Trophoblast cell (in vitro differentiated cells and primary cell): ENCODE results near the gene STPG4.

Experiments
- DNase-seq, 2 donors: peaks; one replicate each; pipeline ENCODE4 v3.0.0-alpha.2; 2016
- H2AFZ ChIP-seq: 2 replicates; pipeline ENCODE4 v1.6.1; 2013; ENCODE audit warnings: low read length, moderate library complexity, mild to moderate bottlenecking; ENCODE audit not compliant: insufficient read depth, poor library complexity
- H2AK5ac ChIP-seq: 2 replicates; pipeline ENCODE4 v1.6.1; 2013; ENCODE audit warnings: mild to moderate bottlenecking, low read length
- H2BK120ac ChIP-seq: 2 replicates; pipeline ENCODE4 v1.6.1; 2013; ENCODE audit warnings: low read length, mild to moderate bottlenecking, moderate library complexity; ENCODE audit not compliant: insufficient read depth, poor library complexity
- H2BK12ac ChIP-seq: 2 replicates; pipeline ENCODE4 v1.6.1; 2013; ENCODE audit warnings: mild to moderate bottlenecking, low read length, moderate library complexity
- H2BK5ac ChIP-seq: 2 replicates; pipeline ENCODE4 v1.6.1; 2013; ENCODE audit warnings: low read length, low read depth, moderate library complexity, mild to moderate bottlenecking; ENCODE audit not compliant: poor library complexity
- H3K14ac ChIP-seq: 2 replicates; pipeline ENCODE4 v1.6.1; 2013; ENCODE audit warnings: mild to moderate bottlenecking, low read length
- H3K18ac ChIP-seq: 2 replicates; pipeline ENCODE4 v1.6.1; 2013; ENCODE audit warnings: mild to moderate bottlenecking, low read length
- H3K23ac ChIP-seq: 2 replicates; pipeline ENCODE4 v1.6.1; 2013; ENCODE audit warnings: low read length
- H3K27ac ChIP-seq: 2 replicates; pipeline ENCODE4 v1.5.1; 2013; ENCODE audit warnings: low read depth, mild to moderate bottlenecking, inconsistent platforms, low read length, moderate library complexity
- H3K27me3 ChIP-seq: 2 replicates; pipeline ENCODE4 v1.6.1; 2013; ENCODE audit warnings: inconsistent platforms, mild to moderate bottlenecking, low read length, moderate library complexity; ENCODE audit not compliant: insufficient read depth
- H3K36me3 ChIP-seq, 2 experiments: 1 replicate in 1 of 2; 2 replicates in 1 of 2; pipeline ENCODE4 v1.6.1; 2013; ENCODE audit warnings: low read length in 2 of 2, mild to moderate bottlenecking in 2 of 2, moderate library complexity in 1 of 2; ENCODE audit not compliant: insufficient read depth in 2 of 2, control insufficient read depth in 1 of 2
- H3K4ac ChIP-seq: 2 replicates; pipeline ENCODE4 v1.6.1; 2013; ENCODE audit warnings: low read depth, mild to moderate bottlenecking, low read length, moderate library complexity
- H3K4me1 ChIP-seq, 2 experiments: 1 replicate in 1 of 2; 2 replicates in 1 of 2; pipeline ENCODE4 v1.6.1; 2013; ENCODE audit warnings: low read length in 2 of 2, mild to moderate bottlenecking in 2 of 2, moderate library complexity in 1 of 2; ENCODE audit not compliant: insufficient read depth in 2 of 2, control insufficient read depth in 1 of 2
- H3K4me2 ChIP-seq: 2 replicates; pipeline ENCODE4 v1.6.1; 2013; ENCODE audit warnings: inconsistent platforms, mild to moderate bottlenecking, low read length, moderate library complexity
- H3K4me3 ChIP-seq: 2 replicates; pipeline ENCODE4 v1.5.1; 2013; ENCODE audit warnings: mild to moderate bottlenecking, low read depth, low read length, inconsistent platforms
- H3K79me1 ChIP-seq: one replicate; pipeline ENCODE4 v1.6.1; 2013; ENCODE audit warnings: low read length
- H3K79me2 ChIP-seq: 2 replicates; pipeline ENCODE4 v1.6.1; 2013; ENCODE audit warnings: low read length, mild to moderate bottlenecking; ENCODE audit not compliant: control insufficient read depth, insufficient read depth, poor library complexity
- H3K9ac ChIP-seq: 2 replicates; pipeline ENCODE4 v1.6.1; 2013; ENCODE audit warnings: mild to moderate bottlenecking, low read length
- H3K9me3 ChIP-seq: 2 replicates; pipeline ENCODE4 v1.6.1; 2013; ENCODE audit warnings: low read depth, mild to moderate bottlenecking, control low read depth, inconsistent platforms, low read length; ENCODE audit not compliant: insufficient read depth
- H4K12ac ChIP-seq: 2 replicates; pipeline ENCODE4 v1.6.1; 2013; ENCODE audit warnings: low read depth, mild to moderate bottlenecking, low read length, moderate library complexity
- H4K8ac ChIP-seq: 2 replicates; pipeline ENCODE4 v1.6.1; 2013; ENCODE audit warnings: low read depth, mild to moderate bottlenecking, low read length, moderate library complexity
- H4K91ac ChIP-seq: one replicate; pipeline ENCODE4 v1.6.1; 2013; ENCODE audit warnings: low read depth, mild to moderate bottlenecking, low read length, moderate library complexity
- WGBS: extraction: QIAGEN DNeasy Blood & Tissue Kit; methylation state at CpG from one replicate; pipeline ENCODE4 v1.1.7; 2013; ENCODE audit warnings: missing lambda C conversion rate; ENCODE audit not compliant: insufficient read length, insufficient coverage; ENCODE audit errors: extremely low coverage; 5-methylcytosine and 5-hydroxymethylcytosine counted together

STPG4 gene

GRCh38 chr2:47086054-47086471, 69.0 kb downstream of the STPG4 start:
- H2BK5ac ChIP-seq: peak overlapping the region; percentile 67
- peaks cover 28 to 33% of the 10 kb centered on the region in 2 experiments for H3K4me1 ChIP-seq
- H4K12ac ChIP-seq: no peak overlapping the region
- H2AK5ac ChIP-seq: peak overlapping the region; percentile 71
- peak overlapping the region; percentile 98 for H2BK12ac ChIP-seq
- peak overlapping the region; percentile 50 for H2AFZ ChIP-seq
- H3K23ac ChIP-seq: no peak overlapping the region
- no peaks in the 10 kb centered on the region for H3K27me3 ChIP-seq
- H4K91ac ChIP-seq: peak overlapping the region; percentile 85
- no peak overlapping the region for H3K4me2 ChIP-seq
- H3K36me3 ChIP-seq: no peaks in the 10 kb centered on the region
- peak overlapping the region; percentile 90 for H2BK120ac ChIP-seq
- peaks cover 39% of the 10 kb centered on the region for H3K79me1 ChIP-seq
- DNase-seq: no peak
- peak overlapping the region; percentile 89 for H3K27ac ChIP-seq
- peak overlapping the region; percentile 62 for H3K14ac ChIP-seq
- peak overlapping the region; percentile 48 for H3K4ac ChIP-seq
- WGBS: no CpG with 5 or more reads among the region's 9 CpGs
- H3K79me2 ChIP-seq: peaks cover 9% of the 10 kb centered on the region
- H3K9ac ChIP-seq: no peak overlapping the region
- peak overlapping the region; percentile 79 for H4K8ac ChIP-seq
- H3K18ac ChIP-seq: peak overlapping the region; percentile 58
- H3K9me3 ChIP-seq: no peaks in the 10 kb centered on the region
- H3K4me3 ChIP-seq: no peak overlapping the region

DNA sequence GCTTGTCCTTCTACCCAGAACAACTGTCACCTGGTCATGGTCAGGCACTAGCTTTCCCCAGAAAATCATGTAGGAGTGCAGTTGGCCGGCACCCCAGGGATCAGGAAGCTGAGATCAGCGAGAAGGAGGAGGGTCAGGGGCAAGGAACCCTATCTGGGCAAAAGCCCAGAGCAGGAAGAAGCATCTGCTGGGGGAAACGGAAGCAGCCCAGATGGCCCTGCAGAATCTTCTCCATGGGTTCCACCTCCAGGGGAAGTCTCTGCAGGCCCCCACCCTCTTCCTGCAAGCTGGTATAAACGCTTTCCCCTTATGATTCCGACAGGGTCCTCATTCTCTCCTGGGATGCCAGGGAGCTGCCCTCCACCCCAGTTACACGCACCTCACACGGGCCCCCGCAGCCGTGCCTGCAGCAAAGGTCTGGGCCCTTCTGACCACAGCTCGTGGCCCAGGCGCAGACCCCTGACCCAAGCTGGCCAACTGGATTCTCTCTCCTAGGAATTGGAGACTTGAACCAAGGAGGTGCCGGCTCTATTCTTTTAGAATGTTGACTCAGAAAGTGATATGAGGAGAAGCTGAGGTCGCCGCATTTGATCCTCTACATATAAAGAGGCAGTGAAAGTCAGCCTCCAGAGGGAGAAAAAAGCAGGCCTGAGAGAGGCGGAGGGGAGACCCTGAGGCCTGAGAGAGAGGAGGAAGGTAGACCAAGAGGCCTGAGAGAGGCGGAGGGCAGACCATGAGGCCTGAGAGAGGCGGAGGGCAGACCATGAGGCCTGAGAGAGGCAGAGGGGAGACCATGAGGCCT, 71.0 kb downstream of the STPG4 start:
- peak overlapping the region; percentile 42 for H3K18ac ChIP-seq
- H3K4me1 ChIP-seq: peaks cover 26 to 35% of the 10 kb centered on the region in 2 experiments
- peak overlapping the region; percentile 71 for H4K91ac ChIP-seq
- WGBS: no CpG with 5 or more reads among the region's 17 CpGs
- no peak for DNase-seq
- no peak overlapping the region for H2AFZ ChIP-seq
- H4K8ac ChIP-seq: no peak overlapping the region
- no peak overlapping the region for H3K27ac ChIP-seq
- H3K14ac ChIP-seq: peak overlapping the region; percentile 32
- no peak overlapping the region for H3K4ac ChIP-seq
- peaks cover 8% of the 10 kb centered on the region for H3K79me2 ChIP-seq
- no peak overlapping the region for H3K23ac ChIP-seq
- H3K4me3 ChIP-seq: no peak overlapping the region
- H3K36me3 ChIP-seq: no peaks in the 10 kb centered on the region
- H3K9me3 ChIP-seq: no peaks in the 10 kb centered on the region
- H2BK12ac ChIP-seq: peak overlapping the region; percentile 55
- H3K9ac ChIP-seq: no peak overlapping the region
- no peak overlapping the region for H3K4me2 ChIP-seq
- H4K12ac ChIP-seq: no peak overlapping the region
- H2AK5ac ChIP-seq: peak overlapping the region; percentile 22
- peaks cover 40% of the 10 kb centered on the region for H3K79me1 ChIP-seq
- no peaks in the 10 kb centered on the region for H3K27me3 ChIP-seq
- peak overlapping the region; percentile 21 for H2BK120ac ChIP-seq
- no peak overlapping the region for H2BK5ac ChIP-seq

- Histone ChIP-seq H3K23ac (no peak overlapping the region), H3K14ac (no peak overlapping the region), H2BK12ac (peak overlapping the region; percentile 27), H2BK5ac (no peak overlapping the region), H3K4me1 (peaks cover 20 to 34% of the 10 kb centered on the region in 2 experiments), H3K9ac (no peak overlapping the region), H3K27ac (no peak overlapping the region), H3K79me1 (peaks cover 36% of the 10 kb centered on the region), H2AFZ (no peak overlapping the region), H3K4ac (no peak overlapping the region), H3K4me3 (no peak overlapping the region), H3K9me3 (no peaks in the 10 kb centered on the region), H4K91ac (peak overlapping the region; percentile 71), H2AK5ac (no peak overlapping the region), H4K8ac (no peak overlapping the region), H3K36me3 (no peaks in the 10 kb centered on the region), H3K79me2 (peaks cover 8% of the 10 kb centered on the region), H3K4me2 (no peak overlapping the region), H3K18ac (no peak overlapping the region), H3K27me3 (no peaks in the 10 kb centered on the region), H4K12ac (no peak overlapping the region), H2BK120ac (no peak overlapping the region)
- DNase-seq: no peak
- no CpG with 5 or more reads among the region's 3 CpGs for WGBS
Observed at GRCh38 chr2:47083485-47083884, 71.6 kb downstream of the STPG4 start.

- peaks cover 37% of the 10 kb centered on the region for H3K79me1 ChIP-seq
- peaks cover 19 to 32% of the 10 kb centered on the region in 2 experiments for H3K4me1 ChIP-seq
- H3K18ac ChIP-seq: no peak overlapping the region
- no peak overlapping the region for H3K23ac ChIP-seq
- peak overlapping the region; percentile 73 for H2BK12ac ChIP-seq
- H3K9ac ChIP-seq: no peak overlapping the region
- H4K91ac ChIP-seq: peak overlapping the region; percentile 51
- no peak overlapping the region for H4K12ac ChIP-seq
- no peak overlapping the region for H2BK120ac ChIP-seq
- H3K27ac ChIP-seq: no peak overlapping the region
- no peak overlapping the region for H2BK5ac ChIP-seq
- no peak overlapping the region for H3K4me3 ChIP-seq
- H3K4me2 ChIP-seq: no peak overlapping the region
- peak overlapping the region; percentile 55 for H2AK5ac ChIP-seq
- H3K4ac ChIP-seq: no peak overlapping the region
- no peak for DNase-seq
- no peak overlapping the region for H3K14ac ChIP-seq
- H4K8ac ChIP-seq: peak overlapping the region; percentile 2
- H3K79me2 ChIP-seq: peaks cover 8% of the 10 kb centered on the region
- H3K27me3 ChIP-seq: no peaks in the 10 kb centered on the region
- no CpG with 5 or more reads among the region's 6 CpGs for WGBS
- no peaks in the 10 kb centered on the region for H3K36me3 ChIP-seq
- H3K9me3 ChIP-seq: no peaks in the 10 kb centered on the region
- H2AFZ ChIP-seq: no peak overlapping the region
Observed at GRCh38 chr2:47083005-47083404, 72.1 kb downstream of the STPG4 start.
